GM12865 (cell line): ENCODE measurements around the gene ERN1.

ENCODE experiments used
- DNase-seq: peaks from one replicate; pipeline ENCODE4 v3.0.0; 2010; ENCODE audit warnings: low read depth
- H3K4me3 ChIP-seq: 2 replicates; pipeline ENCODE4 v1.5.1; 2011; ENCODE audit warnings: mild to moderate bottlenecking, low read depth, low read length, control low read depth
- CTCF ChIP-seq: IDR thresholded peaks from 2 replicates; pipeline ENCODE4 v1.5.1; 2011; ENCODE audit warnings: low read length, control low read depth, low read depth, inconsistent platforms; ENCODE audit not compliant: insufficient read depth; ENCODE audit errors: missing control alignments

Gene ERN1

GRCh38 chr17:64075913-64076312, 54.0 kb downstream of the ERN1 start:
- peak; percentile 58 for DNase-seq

GRCh38 chr17:64074704-64075426, 55.1 kb downstream of the ERN1 start:
- TF ChIP-seq CTCF, result no peak
- DNase-seq, result no peak
- no peak overlapping the region for H3K4me3 ChIP-seq

More at GRCh38 chr17:64075913-64076312, 54.0 kb downstream of the ERN1 start:
- TF ChIP-seq CTCF, result no peak
- H3K4me3 ChIP-seq, result no peak overlapping the region

DNA sequence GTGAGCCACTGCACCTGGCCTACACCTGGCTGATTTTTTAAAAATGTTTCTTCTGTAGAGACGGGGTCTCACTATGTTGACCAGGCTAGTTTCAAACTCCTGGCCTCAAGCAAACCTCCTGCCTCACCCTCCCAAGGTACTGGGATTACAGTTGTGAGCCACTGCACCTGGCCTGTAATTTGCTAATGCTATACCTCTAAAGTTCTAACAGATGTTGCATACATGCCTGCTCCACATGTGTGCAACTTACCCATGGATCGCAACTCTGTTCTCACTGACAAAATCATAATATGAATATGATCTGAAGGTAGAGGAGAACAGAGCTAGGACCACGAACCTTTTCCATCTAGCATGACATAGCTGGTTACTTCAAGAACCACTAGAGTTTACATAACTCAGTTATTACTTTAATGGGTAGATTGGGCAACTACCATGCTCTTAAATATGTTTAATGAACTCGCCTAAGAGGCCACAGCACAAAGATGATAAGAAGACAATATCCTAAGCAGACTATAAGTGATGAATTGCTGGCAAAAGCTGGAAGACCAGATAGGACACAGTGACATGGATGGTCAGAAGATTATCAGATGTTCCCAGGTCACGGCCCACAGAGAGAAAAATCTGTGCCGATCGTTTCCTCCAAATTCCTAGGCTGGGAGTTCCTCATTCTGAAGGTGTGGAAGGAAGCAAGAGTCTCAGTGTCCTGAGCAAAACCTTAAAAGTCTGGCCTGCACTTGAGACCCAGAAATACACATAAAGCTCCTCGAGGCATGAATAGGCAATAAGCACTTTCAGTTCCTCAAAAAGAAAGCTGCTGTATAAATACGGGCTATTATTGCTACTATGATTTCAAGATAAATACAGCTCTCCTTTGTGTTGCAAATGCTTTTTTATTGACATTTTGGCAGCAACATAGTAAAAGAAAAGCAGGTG, 55.9 kb downstream of the ERN1 start:
- peak; percentile 79 for DNase-seq
- no peak for TF ChIP-seq CTCF
- H3K4me3 ChIP-seq, result no peak overlapping the region; the same call in 1 of the 2 replicates

DNA sequence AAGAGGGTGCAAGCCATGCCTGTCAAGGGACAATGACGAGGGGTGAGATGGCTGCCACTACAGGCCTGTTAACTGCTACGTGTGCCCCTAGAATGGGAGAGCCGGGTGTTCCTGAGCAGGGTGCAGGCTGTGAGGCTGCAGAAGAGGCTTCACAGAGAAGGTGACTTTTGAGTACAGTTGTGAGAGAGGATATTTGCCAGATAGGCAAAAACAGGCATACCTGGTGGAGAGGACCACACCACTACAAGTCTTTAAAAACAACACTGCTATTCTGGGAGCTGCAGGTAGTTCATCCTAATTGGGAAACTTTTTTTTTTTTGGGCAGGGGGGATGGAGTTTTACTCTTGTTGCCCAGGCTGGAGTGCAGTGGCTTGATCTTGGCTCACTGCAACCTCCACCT, 58.8 kb downstream of the ERN1 start:
- no peak for DNase-seq
- H3K4me3 ChIP-seq, result no peak overlapping the region
- no peak for TF ChIP-seq CTCF

DNA sequence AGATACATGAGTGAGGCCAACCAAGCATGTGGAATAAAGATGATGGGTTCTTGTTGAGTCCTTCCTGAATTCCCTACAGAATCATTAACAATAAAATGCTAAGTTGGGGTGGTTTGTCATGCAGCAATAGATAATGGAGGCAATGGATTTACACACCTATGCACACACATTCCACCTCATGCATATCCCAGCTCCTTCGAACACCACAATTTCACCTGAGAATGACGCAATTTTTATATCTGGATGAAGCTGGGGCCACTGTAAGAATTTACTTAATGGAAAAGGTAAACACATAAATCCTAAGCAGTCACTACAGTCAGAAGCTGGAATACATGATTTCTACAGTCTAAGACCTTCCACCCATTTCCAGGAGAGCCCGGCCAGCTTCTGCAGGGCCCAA, 59.7 kb downstream of the ERN1 start:
- no peak for TF ChIP-seq CTCF
- H3K4me3 ChIP-seq, result no peak overlapping the region
- no peak for DNase-seq

GRCh38 chr17:64069143-64069542, 60.8 kb downstream of the ERN1 start:
- no peak for DNase-seq
- no peak overlapping the region for H3K4me3 ChIP-seq
- TF ChIP-seq CTCF, result no peak

DNA sequence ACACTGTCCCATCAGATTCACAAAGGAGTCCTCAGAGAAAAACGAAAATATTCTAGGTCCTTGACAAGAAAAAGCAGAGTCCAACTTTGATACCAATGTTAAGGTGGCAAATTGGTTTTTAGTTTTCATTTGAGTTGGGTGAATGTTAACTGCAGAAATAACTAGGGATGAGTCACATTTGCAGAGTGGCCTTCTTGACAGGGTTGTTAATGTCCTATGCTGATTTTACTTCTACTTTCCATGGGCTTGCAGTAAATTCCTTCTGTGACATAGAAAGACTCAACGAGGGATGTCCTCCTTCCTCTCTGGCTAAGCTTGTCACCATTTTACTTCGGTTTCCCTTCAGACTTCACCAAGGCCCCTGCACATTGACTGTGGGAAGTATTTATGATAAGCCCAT, 62.3 kb downstream of the ERN1 start:
- no peak for DNase-seq
- TF ChIP-seq CTCF, result no peak
- H3K4me3 ChIP-seq, result no peak overlapping the region
